Esophagus squamous epithelium (tissue), 5 donors: Measurements from ENCODE around the gene RUNDC3A. TPM values are rescaled to one million over a fixed set of nuclear protein-coding genes. Genes with fewer than 3 reads are reported as not detected.

Source experiments
- DNase-seq: peaks from one replicate; lab custom pipeline; 2025; lab: John Stamatoyannopoulos, UW
- H3K27ac ChIP-seq, 4 donors: fragments of 200-600 bp; sonication (generic); one replicate each; pipeline ENCODE4 v1.5.1; 2016 to 2019; ENCODE audit warnings: mild to moderate bottlenecking in 1 of 4
- H3K27me3 ChIP-seq, 4 donors: fragments of 200-600 bp; sonication (generic); 1 replicate in 3 of 4; 2 replicates in 1 of 4; pipeline versions ENCODE4 v1.5.1 to v1.6.0; 2017 to 2021; ENCODE audit warnings: antibody characterized with exemption in 1 of 4
- H3K36me3 ChIP-seq, 3 donors: fragments of 200-600 bp; sonication (generic); one replicate each; pipeline ENCODE4 v1.5.1; 2016 to 2019
- H3K4me1 ChIP-seq, 3 donors: fragments of 200-600 bp; sonication (generic); one replicate each; pipeline ENCODE4 v1.5.1; 2017 to 2019
- H3K4me3 ChIP-seq, 4 donors: fragments of 200-600 bp; sonication (generic); 1 replicate in 3 of 4; 2 replicates in 1 of 4; pipeline ENCODE4 v1.5.1; 2016 to 2019; ENCODE audit warnings: mild to moderate bottlenecking in 2 of 4, moderate library complexity in 1 of 4
- H3K9me3 ChIP-seq, 3 donors: fragments of 200-600 bp; sonication (generic); one replicate each; pipeline ENCODE4 v1.5.1; 2016 to 2019
- CTCF ChIP-seq, 6 experiments: fragments of 450-650 bp in 4 of 6; fragments of 200-600 bp in 2 of 6; sonication (generic) in 2 of 6; IDR thresholded peaks; one replicate each; pipeline ENCODE4 v1.5.1; 2016 to 2019; ENCODE audit warnings: antibody characterized with exemption in 6 of 6, mild to moderate bottlenecking in 4 of 6, moderate library complexity in 4 of 6
- POLR2A ChIP-seq, 4 donors: fragments of 450-650 bp; IDR thresholded peaks; one replicate each; pipeline ENCODE4 v1.6.1; 2017; ENCODE audit warnings: antibody characterized with exemption in 4 of 4, mild to moderate bottlenecking in 4 of 4, moderate library complexity in 3 of 4
- WGBS, 2 donors: methylation state at CpG; one replicate each; pipeline ENCODE4 v1.1.5; 2018; 5-methylcytosine and 5-hydroxymethylcytosine counted together
- intact Hi-C: fragments of 100-400 bp; cut with DNase I; formaldehyde crosslinking; loops from one replicate; pipeline ENCODE4 v1.15.0; 2022
- total RNA-seq, 4 donors: library from RNA; depleted of rRNA; stranded (reverse); fragments of >200 nt; gene quantifications; one replicate each; pipeline ENCODE4 v1.1.0, GENCODE V29; 2016
- donor health status: DM: yes; HTN: yes; CAD: no.

The RUNDC3A gene
- total RNA-seq, 4 donors from 2014 or later: 0.23 to 1.1 (median 0.81) TPM

- Histone ChIP-seq H3K27ac (no peak overlapping the region), H3K36me3 (no peaks in the 10 kb centered on the region), H3K9me3 (no peaks in the 10 kb centered on the region), H3K4me3 (no peak overlapping the region), H3K4me1 (no peaks in the 10 kb centered on the region), H3K27me3 (peaks cover 0 to 8% (median 0%) of the 10 kb centered on the region in 4 donors)
- 64 to 65% methylated on average over 6 of the region's 9 CpGs for WGBS, 2 donors
- DNase-seq: no peak
- no peak for TF ChIP-seq POLR2A (IDR thresholded peaks at IDR 0.05)
- TF ChIP-seq CTCF (IDR thresholded peaks at IDR 0.05): no peak
- intact Hi-C loops: no loop called here
Measured at GRCh38 chr17:44266402-44267164, 41.8 kb upstream of the RUNDC3A start.

DNA sequence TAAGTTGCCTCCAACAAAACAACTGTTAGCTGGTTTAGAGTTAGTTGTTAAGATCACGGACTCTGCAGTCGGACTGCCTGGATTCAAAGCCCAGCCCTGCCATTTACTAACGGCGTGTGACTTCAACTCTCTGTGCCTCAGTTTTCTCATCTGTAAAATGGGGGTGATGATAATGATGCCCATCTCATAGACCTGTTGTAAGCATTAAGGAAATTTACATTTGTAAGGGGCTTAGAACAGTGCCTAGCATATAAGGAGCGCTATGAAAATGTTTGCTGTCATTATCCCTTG, 41.3 kb upstream of the RUNDC3A start:
- Histone ChIP-seq H3K27me3 (peaks cover 0 to 8% (median 0%) of the 10 kb centered on the region in 4 donors), H3K27ac (no peak overlapping the region), H3K36me3 (no peaks in the 10 kb centered on the region), H3K4me1 (no peaks in the 10 kb centered on the region), H3K9me3 (no peaks in the 10 kb centered on the region), H3K4me3 (no peak overlapping the region)
- DNase-seq: no peak
- WGBS, 2 donors: 94 to 98% methylated on average over 5 of the region's 5 CpGs
- TF ChIP-seq CTCF (IDR thresholded peaks at IDR 0.05): no peak
- no peak for TF ChIP-seq POLR2A (IDR thresholded peaks at IDR 0.05)
- intact Hi-C loops: no loop called here

- 63 to 74% methylated on average over 5 to 7 of the region's 14 CpGs for WGBS, 2 donors
- DNase-seq: no peak
Measured at GRCh38 chr17:44267818-44268490, 40.4 kb upstream of the RUNDC3A start, which contains the start of gene SLC4A1. Gene SLC4A1 (minus strand): TSS chr17:44268135. CDS start chr17:44262866, 5,269 bp downstream.

GRCh38 chr17:44268709-44269534, 39.5 kb upstream of the RUNDC3A start:
- TF ChIP-seq POLR2A (IDR thresholded peaks at IDR 0.05): no peak
- no peak for TF ChIP-seq CTCF (IDR thresholded peaks at IDR 0.05)
- Histone ChIP-seq H3K4me1 (no peaks in the 10 kb centered on the region), H3K9me3 (no peaks in the 10 kb centered on the region), H3K27me3 (no peaks in the 10 kb centered on the region), H3K4me3 (no peak overlapping the region), H3K27ac (no peak overlapping the region), H3K36me3 (no peaks in the 10 kb centered on the region)
- intact Hi-C loops: no loop called here
- no peak for DNase-seq
- 61 to 74% methylated on average over 8 of the region's 11 CpGs for WGBS, 2 donors

More at GRCh38 chr17:44267818-44268490, 40.4 kb upstream of the RUNDC3A start, which contains the start of gene SLC4A1:
- H3K4me1 ChIP-seq: no peaks in the 10 kb centered on the region
- intact Hi-C loops: no loop called here
- TF ChIP-seq POLR2A (IDR thresholded peaks at IDR 0.05): no peak
- TF ChIP-seq CTCF (IDR thresholded peaks at IDR 0.05): no peak
- no peaks in the 10 kb centered on the region for H3K36me3 ChIP-seq
- H3K27ac ChIP-seq: no peak within 1 kb of the TSS
- peaks cover 0 to under 1% (median 0%) of the 10 kb centered on the region in 4 donors for H3K27me3 ChIP-seq
- H3K9me3 ChIP-seq: no peaks in the 10 kb centered on the region
- no peak within 1 kb of the TSS for H3K4me3 ChIP-seq
